ENCODE data around the gene SMARCC1.
A peak's percentile ranks its signal among the peaks of the same experiment; 100 is the strongest.

The SMARCC1 gene

GRCh38 chr3:47825590-47825989, 43.9 kb upstream of the SMARCC1 start:
- ChIA-PET POLR2A (interaction anchor here (1.0 to 2.4 kb wide), 6 partner anchors 8 to 445 kb away, joined by 3 to 11 read pairs (median 4); partner anchors contain the start of gene PTPN23), CTCF (interaction anchor here (0.6 to 2.2 kb wide), 18 partner anchors 9 to 1135 kb away, joined by 3 to 15 read pairs (median 4); no protein-coding TSS in a partner anchor)
- Histone ChIP-seq H3K4me3 (ENCODE audit: low read depth, low read length) (peak overlapping the region; percentile 83), H3K27ac (ENCODE audit: extremely low read depth, low read depth, low read length) (peak overlapping the region; percentile 80), H3K36me3 (ENCODE audit: control insufficient read depth in 2 of 2, insufficient read depth in 1 of 2, low read length in 2 of 2) (peaks cover 25 to 50% of the 10 kb centered on the region in 2 experiments), H3K4me1 (ENCODE audit: control insufficient read depth, insufficient read depth, low read length) (no peaks in the 10 kb centered on the region), H3K9me3 (ENCODE audit: control insufficient read depth, insufficient read depth, low read depth, low read length) (no peaks in the 10 kb centered on the region)
- TF ChIP-seq PRDM10 (tag by site-specific recombination; IDR thresholded peaks at IDR 0.05), result 0 out of 2 replicates have a peak, but pooled peaks have one; percentile 10
- no peak for TF ChIP-seq ZNF433 (tag by site-specific recombination; IDR thresholded peaks at IDR 0.05; ENCODE audit: low read depth)
- no peak for TF ChIP-seq ZNF16 (tag by site-specific recombination; IDR thresholded peaks at IDR 0.05; ENCODE audit: low read depth)

- CTCF ChIA-PET, result interaction anchor here (0.6 to 2.2 kb wide), 20 partner anchors 10 to 1136 kb away, joined by 3 to 15 read pairs (median 4); no protein-coding TSS in a partner anchor
- Histone ChIP-seq H3K27ac (ENCODE audit: extremely low read depth, low read depth, low read length) (peak overlapping the region; percentile 80), H3K4me1 (ENCODE audit: control insufficient read depth, insufficient read depth, low read length) (no peaks in the 10 kb centered on the region), H3K36me3 (ENCODE audit: control insufficient read depth in 2 of 2, insufficient read depth in 1 of 2, low read length in 2 of 2) (peaks cover 17 to 54% of the 10 kb centered on the region in 2 experiments), H3K4me3 (ENCODE audit: low read depth, low read length) (peak overlapping the region; percentile 83), H3K9me3 (ENCODE audit: control insufficient read depth, insufficient read depth, low read depth, low read length) (no peaks in the 10 kb centered on the region)
- POLR2A ChIA-PET, result interaction anchor here (0.6 to 2.4 kb wide), 10 partner anchors 9 to 444 kb away, joined by 3 to 11 read pairs (median 4); partner anchors contain the start of gene PTPN23
- TF ChIP-seq ZNF76 (tag by site-specific recombination; IDR thresholded peaks at IDR 0.05; ENCODE audit: borderline replicate concordance, low read depth) (peak; percentile 82; the same call in 1 of the 2 replicates), ZNF398 (tag by site-specific recombination; IDR thresholded peaks at IDR 0.05) (peak; percentile 33; the same call in 1 of the 2 replicates), ZNF654 (tag by site-specific recombination; IDR thresholded peaks at IDR 0.05; ENCODE audit: low read depth) (no peak), ZBTB20 (tag by site-specific recombination; IDR thresholded peaks at IDR 0.05) (peak; percentile 74), YY2 (tag by site-specific recombination; IDR thresholded peaks at IDR 0.05) (peak; percentile 91), ZNF239 (tag by site-specific recombination; IDR thresholded peaks at IDR 0.05) (no peak), ZNF2 (tag by site-specific recombination; IDR thresholded peaks at IDR 0.05) (no peak), ZNF600 (tag by site-specific recombination; IDR thresholded peaks at IDR 0.05) (0 out of 2 replicates have a peak, but pooled peaks have one; percentile 32), ZNF660 (tag by site-specific recombination; IDR thresholded peaks at IDR 0.05) (peak; percentile 97), KLF8 (tag by site-specific recombination; IDR thresholded peaks at IDR 0.05) (peak; percentile 23; the same call in 1 of the 2 replicates), ZNF10 (tag by site-specific recombination; IDR thresholded peaks at IDR 0.05) (0 out of 2 replicates have a peak, but pooled peaks have one; percentile 56), ZBTB17 (tag by site-specific recombination; IDR thresholded peaks at IDR 0.05) (peak; percentile 74; the same call in 1 of the 2 replicates), ZFHX2 (tag by site-specific recombination; conservative IDR thresholded peaks at IDR 0.05) (peak; percentile 52), IKZF3 (tag by site-specific recombination; IDR thresholded peaks at IDR 0.05) (0 out of 2 replicates have a peak, but pooled peaks have one; percentile 32), HIC1 (tag by site-specific recombination; IDR thresholded peaks at IDR 0.05) (peak; percentile 41; the same call in 1 of the 2 replicates), ZNF18 (tag by site-specific recombination; IDR thresholded peaks at IDR 0.05) (no peak), ZBTB48 (tag by site-specific recombination; IDR thresholded peaks at IDR 0.05) (peak; percentile 93)
- TF ChIP-seq, protein P1, sequence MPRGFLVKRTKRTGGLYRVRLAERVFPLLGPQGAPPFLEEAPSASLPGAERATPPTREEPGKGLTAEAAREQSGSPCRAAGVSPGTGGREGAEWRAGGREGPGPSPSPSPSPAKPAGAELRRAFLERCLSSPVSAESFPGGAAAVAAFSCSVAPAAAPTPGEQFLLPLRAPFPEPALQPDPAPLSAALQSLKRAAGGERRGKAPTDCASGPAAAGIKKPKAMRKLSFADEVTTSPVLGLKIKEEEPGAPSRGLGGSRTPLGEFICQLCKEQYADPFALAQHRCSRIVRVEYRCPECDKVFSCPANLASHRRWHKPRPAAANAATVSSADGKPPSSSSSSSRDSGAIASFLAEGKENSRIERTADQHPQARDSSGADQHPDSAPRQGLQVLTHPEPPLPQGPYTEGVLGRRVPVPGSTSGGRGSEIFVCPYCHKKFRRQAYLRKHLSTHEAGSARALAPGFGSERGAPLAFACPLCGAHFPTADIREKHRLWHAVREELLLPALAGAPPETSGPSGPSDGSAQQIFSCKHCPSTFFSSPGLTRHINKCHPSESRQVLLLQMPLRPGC (tag by site-specific recombination; IDR thresholded peaks at IDR 0.05), result no peak
Observed at GRCh38 chr3:47824541-47825473, 43.1 kb upstream of the SMARCC1 start.
